ENCODE measurements around the gene DISC1. TPM values are rescaled to one million over a fixed set of nuclear protein-coding genes. Genes with fewer than 3 reads are reported as not detected.

The DISC1 gene
- total RNA-seq, 1 experiment from 2014 or later: 1.8 TPM

GRCh38 chr1:231793893-231794292, 167.3 kb downstream of the DISC1 start:
- Histone ChIP-seq H3K4me1 (ENCODE audit: insufficient read depth, low read length, poor library complexity, severe bottlenecking) (no peaks in the 10 kb centered on the region), H3K36me3 (ENCODE audit: insufficient read depth, low read length, poor library complexity, severe bottlenecking) (no peaks in the 10 kb centered on the region), H3K4me3 (ENCODE audit: low read depth, low read length, poor library complexity, severe bottlenecking) (no peak overlapping the region), H3K27me3 (replicated peaks; ENCODE audit: insufficient read depth, low read depth, low read length, poor library complexity) (no peaks in the 10 kb centered on the region), H3K27ac (ENCODE audit: low read depth, low read length, poor library complexity, severe bottlenecking) (no peak overlapping the region), H3K9me3 (ENCODE audit: low read depth, low read length, poor library complexity, severe bottlenecking) (no peaks in the 10 kb centered on the region)
- no peak for TF ChIP-seq CTCF (conservative IDR thresholded peaks at IDR 0.05; ENCODE audit: low read depth, low read length)
- no peak for TF ChIP-seq EZH2 (IDR thresholded peaks at IDR 0.05; ENCODE audit: borderline replicate concordance, low read depth, low read length, poor library complexity, severe bottlenecking)
- ChIA-PET CTCF (no interaction called here), POLR2A (ENCODE audit: low non-redundant PET) (no interaction called here)
- intact Hi-C loops (cut with micrococcal nuclease; ENCODE audit: unreplicated experiment): no loop called here
- BruUV-seq (replicated peaks): no TSS peak
- no peak for DNase-seq (ENCODE audit: low spot score)

- DNase-seq (ENCODE audit: low spot score): no peak
- no peaks in the 10 kb centered on the region for H3K27me3 ChIP-seq (replicated peaks; ENCODE audit: insufficient read depth, low read depth, low read length, poor library complexity)
- no peak overlapping the region for H3K4me3 ChIP-seq (ENCODE audit: low read depth, low read length, poor library complexity, severe bottlenecking)
- TF ChIP-seq CTCF (conservative IDR thresholded peaks at IDR 0.05; ENCODE audit: low read depth, low read length) (no peak), EZH2 (IDR thresholded peaks at IDR 0.05; ENCODE audit: borderline replicate concordance, low read depth, low read length, poor library complexity, severe bottlenecking) (no peak)
- H3K27ac ChIP-seq (ENCODE audit: low read depth, low read length, poor library complexity, severe bottlenecking): no peak overlapping the region
- no peaks in the 10 kb centered on the region for H3K9me3 ChIP-seq (ENCODE audit: low read depth, low read length, poor library complexity, severe bottlenecking)
- intact Hi-C loops (cut with micrococcal nuclease; ENCODE audit: unreplicated experiment): no loop called here
- H3K36me3 ChIP-seq (ENCODE audit: insufficient read depth, low read length, poor library complexity, severe bottlenecking): no peaks in the 10 kb centered on the region
- no TSS peak for BruUV-seq (replicated peaks)
- ChIA-PET CTCF (no interaction called here), POLR2A (ENCODE audit: low non-redundant PET) (no interaction called here)
- H3K4me1 ChIP-seq (ENCODE audit: insufficient read depth, low read length, poor library complexity, severe bottlenecking): no peaks in the 10 kb centered on the region
Observed at GRCh38 chr1:231796141-231796540, 169.6 kb downstream of the DISC1 start.

- POLR2A ChIA-PET (ENCODE audit: low non-redundant PET): no interaction called here
- H3K27ac ChIP-seq (ENCODE audit: low read depth, low read length, poor library complexity, severe bottlenecking): no peak overlapping the region
Observed at GRCh38 chr1:231799363-231799986, 172.9 kb downstream of the DISC1 start.

More at GRCh38 chr1:231799363-231799986, 172.9 kb downstream of the DISC1 start:
- BruUV-seq (replicated peaks): no TSS peak
- H3K9me3 ChIP-seq (ENCODE audit: low read depth, low read length, poor library complexity, severe bottlenecking): no peaks in the 10 kb centered on the region
- intact Hi-C loops (cut with micrococcal nuclease; ENCODE audit: unreplicated experiment): no loop called here
- no peaks in the 10 kb centered on the region for H3K4me1 ChIP-seq (ENCODE audit: insufficient read depth, low read length, poor library complexity, severe bottlenecking)
- H3K4me3 ChIP-seq (ENCODE audit: low read depth, low read length, poor library complexity, severe bottlenecking): no peak overlapping the region
- no peaks in the 10 kb centered on the region for H3K36me3 ChIP-seq (ENCODE audit: insufficient read depth, low read length, poor library complexity, severe bottlenecking)
- no peak for DNase-seq (ENCODE audit: low spot score)
- no peak for TF ChIP-seq EZH2 (IDR thresholded peaks at IDR 0.05; ENCODE audit: borderline replicate concordance, low read depth, low read length, poor library complexity, severe bottlenecking)
- no peak for TF ChIP-seq CTCF (conservative IDR thresholded peaks at IDR 0.05; ENCODE audit: low read depth, low read length)
- no peaks in the 10 kb centered on the region for H3K27me3 ChIP-seq (replicated peaks; ENCODE audit: insufficient read depth, low read depth, low read length, poor library complexity)
- CTCF ChIA-PET: no interaction called here
